HG03460 (cell line): ENCODE results near the gene GABRR1.
"Not testable (repeated sequence)": the region's sequence is repeated elsewhere in the genome, so short reads cannot be mapped to it uniquely, and the experiment has no call there.

ENCODE experiments used
- ATAC-seq: cut with Tn5 transposase; IDR thresholded peaks from one replicate; pipeline ENCODE4 v1.9.1; 2021; ENCODE audit not compliant: unreplicated experiment

GABRR1 gene

GRCh38 chr6:89161326-89162046, 55.7 kb downstream of the GABRR1 start:
- no peak for ATAC-seq

GRCh38 chr6:89160331-89161092, 56.6 kb downstream of the GABRR1 start:
- ATAC-seq: no peak

- no peak for ATAC-seq
Observed at GRCh38 chr6:89154131-89154530, 63.0 kb downstream of the GABRR1 start.

- ATAC-seq: no peak
Observed at GRCh38 chr6:89148016-89148750, 69.0 kb downstream of the GABRR1 start.

GRCh38 chr6:89146718-89147700, 70.1 kb downstream of the GABRR1 start:
- ATAC-seq: peak; percentile 16

GRCh38 chr6:89145956-89146717, 71.0 kb downstream of the GABRR1 start, which contains the start of gene PM20D2:
PM20D2 (plus strand) TSS chr6:89146055; CDS start chr6:89146145, 90 bp downstream.
- ATAC-seq: peak; percentile 67

GRCh38 chr6:89145091-89145955, 71.8 kb downstream of the GABRR1 start:
- peak; percentile 69 for ATAC-seq

- peak; percentile 47 for ATAC-seq
Observed at GRCh38 chr6:89144354-89144906, 72.7 kb downstream of the GABRR1 start.

GRCh38 chr6:89140347-89141156, 76.6 kb downstream of the GABRR1 start:
- no peak for ATAC-seq

- ATAC-seq: no peak
Observed at GRCh38 chr6:89139509-89140346, 77.4 kb downstream of the GABRR1 start.

GRCh38 chr6:89138173-89138572, 79.0 kb downstream of the GABRR1 start:
- no peak for ATAC-seq

- ATAC-seq: no peak
Observed at GRCh38 chr6:89134723-89135122, 82.4 kb downstream of the GABRR1 start.

GRCh38 chr6:89133981-89134380, 83.2 kb downstream of the GABRR1 start:
- ATAC-seq: no peak

GRCh38 chr6:89132057-89132456, 85.1 kb downstream of the GABRR1 start:
- ATAC-seq: no peak

- no peak for ATAC-seq
Observed at GRCh38 chr6:89131599-89131998, 85.6 kb downstream of the GABRR1 start.

- ATAC-seq: not testable (repeated sequence)
Observed at GRCh38 chr6:89128256-89128671, 88.9 kb downstream of the GABRR1 start.
